ENCODE data around the gene SRGAP2B. TPM values are rescaled to one million over a fixed set of nuclear protein-coding genes. Genes with fewer than 3 reads are reported as not detected.
"Not testable (repeated sequence)": the region's sequence is repeated elsewhere in the genome, so short reads cannot be mapped to it uniquely, and the experiment has no call there.

SRGAP2B gene
- total RNA-seq, 2 experiments from 2014 or later, result 31.7 TPM

GRCh38 chr1:145041519-145041918, 53.6 kb downstream of the SRGAP2B start:
- DNase-seq; H3K27me3 Mint-ChIP-seq; H3K36me3 Mint-ChIP-seq; H3K4me1 Mint-ChIP-seq; H3K27ac Mint-ChIP-seq; ATAC-seq (ENCODE audit: low read depth); H3K9me3 Mint-ChIP-seq; H3K4me3 Mint-ChIP-seq; POLR2A ChIA-PET: not testable (repeated sequence)

DNA sequence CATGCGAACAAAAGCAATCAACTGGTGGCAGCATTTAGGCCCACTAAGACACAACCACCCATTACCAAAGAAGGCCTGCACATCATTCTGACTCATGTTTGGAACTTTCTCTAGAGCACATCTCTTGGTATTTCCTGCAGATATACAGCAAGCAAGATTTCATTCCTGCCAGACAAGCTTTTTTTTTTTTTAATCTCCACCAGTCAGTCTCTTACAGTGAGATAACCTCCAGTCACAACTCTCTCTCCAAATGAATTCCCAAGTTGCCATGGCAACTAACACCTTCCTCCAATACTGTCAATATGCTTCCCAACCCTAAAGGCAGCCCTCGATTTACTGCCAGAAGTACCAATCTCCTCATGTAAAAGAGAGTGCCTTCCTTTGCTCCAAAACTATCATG, 59.1 kb downstream of the SRGAP2B start:
- H3K27ac Mint-ChIP-seq; H3K4me1 Mint-ChIP-seq; ATAC-seq (ENCODE audit: low read depth); H3K4me3 Mint-ChIP-seq; H3K9me3 Mint-ChIP-seq; DNase-seq; H3K27me3 Mint-ChIP-seq; H3K36me3 Mint-ChIP-seq; POLR2A ChIA-PET: not testable (repeated sequence)

- ATAC-seq (ENCODE audit: low read depth); H3K9me3 Mint-ChIP-seq; H3K4me1 Mint-ChIP-seq; H3K27ac Mint-ChIP-seq; H3K36me3 Mint-ChIP-seq; POLR2A ChIA-PET; H3K4me3 Mint-ChIP-seq; DNase-seq; H3K27me3 Mint-ChIP-seq: not testable (repeated sequence)
Observed at GRCh38 chr1:145033523-145033922, 61.6 kb downstream of the SRGAP2B start.

GRCh38 chr1:145027251-145027650, 67.9 kb downstream of the SRGAP2B start:
- DNase-seq; H3K27ac Mint-ChIP-seq; POLR2A ChIA-PET; H3K27me3 Mint-ChIP-seq; H3K36me3 Mint-ChIP-seq; H3K4me3 Mint-ChIP-seq; H3K9me3 Mint-ChIP-seq; ATAC-seq (ENCODE audit: low read depth); H3K4me1 Mint-ChIP-seq: not testable (repeated sequence)

DNA sequence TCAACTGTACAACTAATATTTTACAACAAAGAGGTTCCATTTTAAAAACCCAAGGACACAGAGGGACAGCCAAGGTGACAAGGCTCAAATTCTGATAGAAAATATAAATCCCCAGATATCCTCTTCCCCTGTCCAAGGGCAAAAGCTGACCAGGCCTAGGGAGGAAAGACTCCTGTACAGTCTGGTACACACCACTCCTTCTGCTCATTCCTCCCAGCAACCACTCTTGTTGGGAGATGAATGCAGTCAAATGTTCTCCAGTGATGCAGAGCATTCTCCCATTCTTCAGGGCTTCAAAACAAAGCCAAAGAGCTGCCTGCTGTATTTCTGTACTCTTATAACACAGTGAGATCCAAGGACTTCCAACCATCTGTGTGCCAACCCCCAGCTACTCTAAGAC, 69.8 kb downstream of the SRGAP2B start:
- H3K4me3 Mint-ChIP-seq; H3K36me3 Mint-ChIP-seq; POLR2A ChIA-PET; H3K27me3 Mint-ChIP-seq; DNase-seq; H3K9me3 Mint-ChIP-seq; H3K4me1 Mint-ChIP-seq; ATAC-seq (ENCODE audit: low read depth); H3K27ac Mint-ChIP-seq: not testable (repeated sequence)

- H3K4me1 Mint-ChIP-seq; H3K27ac Mint-ChIP-seq; H3K9me3 Mint-ChIP-seq; H3K4me3 Mint-ChIP-seq; H3K27me3 Mint-ChIP-seq; POLR2A ChIA-PET; H3K36me3 Mint-ChIP-seq; DNase-seq; ATAC-seq (ENCODE audit: low read depth): not testable (repeated sequence)
Observed at GRCh38 chr1:145022259-145022658, 72.9 kb downstream of the SRGAP2B start.

- H3K4me1 Mint-ChIP-seq, POLR2A ChIA-PET: not testable (repeated sequence)
Observed at GRCh38 chr1:145021749-145022148, 73.4 kb downstream of the SRGAP2B start.

GRCh38 chr1:145019709-145020108, 75.4 kb downstream of the SRGAP2B start:
- H3K36me3 Mint-ChIP-seq; H3K9me3 Mint-ChIP-seq; H3K4me1 Mint-ChIP-seq; H3K4me3 Mint-ChIP-seq; H3K27ac Mint-ChIP-seq; ATAC-seq (ENCODE audit: low read depth); POLR2A ChIA-PET; DNase-seq; H3K27me3 Mint-ChIP-seq: not testable (repeated sequence)

More at GRCh38 chr1:145021749-145022148, 73.4 kb downstream of the SRGAP2B start:
- not testable (repeated sequence) for H3K9me3 Mint-ChIP-seq; H3K4me3 Mint-ChIP-seq; DNase-seq; H3K27me3 Mint-ChIP-seq; H3K36me3 Mint-ChIP-seq; ATAC-seq (ENCODE audit: low read depth); H3K27ac Mint-ChIP-seq

- H3K9me3 Mint-ChIP-seq; H3K27ac Mint-ChIP-seq; POLR2A ChIA-PET; ATAC-seq (ENCODE audit: low read depth); H3K27me3 Mint-ChIP-seq; DNase-seq; H3K4me3 Mint-ChIP-seq; H3K4me1 Mint-ChIP-seq; H3K36me3 Mint-ChIP-seq: not testable (repeated sequence)
Observed at GRCh38 chr1:145017725-145018124, 77.4 kb downstream of the SRGAP2B start.

- H3K4me1 Mint-ChIP-seq, H3K9me3 Mint-ChIP-seq, DNase-seq, H3K4me3 Mint-ChIP-seq, H3K27ac Mint-ChIP-seq, H3K36me3 Mint-ChIP-seq, H3K27me3 Mint-ChIP-seq, POLR2A ChIA-PET: not testable (repeated sequence)
- peak; percentile 25 for ATAC-seq (ENCODE audit: low read depth)
Observed at GRCh38 chr1:145016492-145016862, 78.7 kb downstream of the SRGAP2B start.

- DNase-seq, H3K9me3 Mint-ChIP-seq, H3K4me1 Mint-ChIP-seq, H3K27me3 Mint-ChIP-seq, H3K36me3 Mint-ChIP-seq, POLR2A ChIA-PET: not testable (repeated sequence)
- ATAC-seq (ENCODE audit: low read depth), result peak; percentile 85
- H3K4me3 Mint-ChIP-seq, result peak overlapping the region; percentile 32
- peak overlapping the region; percentile 67 for H3K27ac Mint-ChIP-seq
Observed at GRCh38 chr1:145015744-145016491, 79.2 kb downstream of the SRGAP2B start.

DNA sequence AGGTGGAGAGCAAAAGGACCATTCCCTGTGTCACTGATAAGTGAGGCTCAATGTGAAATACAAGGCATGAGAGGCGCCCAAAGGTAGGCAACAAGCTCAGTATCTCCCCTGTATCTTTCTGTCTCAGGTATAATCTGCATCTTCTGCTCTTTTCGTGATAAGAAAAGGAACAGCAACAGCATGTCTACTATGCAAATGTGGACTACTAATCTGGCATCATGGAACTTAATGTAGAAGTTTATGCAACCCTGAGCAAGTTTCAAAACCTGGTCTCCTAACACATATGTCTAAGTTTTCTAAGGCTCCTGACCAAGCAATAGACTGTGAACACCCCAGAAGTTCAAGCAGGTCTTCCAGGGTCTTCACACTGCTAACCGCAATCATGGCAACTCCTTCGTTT, 81.8 kb downstream of the SRGAP2B start:
- POLR2A ChIA-PET, H3K4me3 Mint-ChIP-seq, H3K36me3 Mint-ChIP-seq: not testable (repeated sequence)

GRCh38 chr1:145011811-145012210, 83.3 kb downstream of the SRGAP2B start:
- H3K27me3 Mint-ChIP-seq; H3K4me1 Mint-ChIP-seq; H3K9me3 Mint-ChIP-seq; H3K27ac Mint-ChIP-seq; H3K4me3 Mint-ChIP-seq; H3K36me3 Mint-ChIP-seq; POLR2A ChIA-PET; DNase-seq; ATAC-seq (ENCODE audit: low read depth): not testable (repeated sequence)

More for the DNA sequence above, 81.8 kb downstream of the SRGAP2B start:
- not testable (repeated sequence) for DNase-seq; ATAC-seq (ENCODE audit: low read depth); H3K4me1 Mint-ChIP-seq; H3K9me3 Mint-ChIP-seq; H3K27me3 Mint-ChIP-seq; H3K27ac Mint-ChIP-seq

- H3K4me1 Mint-ChIP-seq; H3K36me3 Mint-ChIP-seq; H3K4me3 Mint-ChIP-seq; POLR2A ChIA-PET; DNase-seq; H3K9me3 Mint-ChIP-seq; H3K27ac Mint-ChIP-seq; H3K27me3 Mint-ChIP-seq; ATAC-seq (ENCODE audit: low read depth): not testable (repeated sequence)
Observed at GRCh38 chr1:145010580-145010979, 84.5 kb downstream of the SRGAP2B start.

DNA sequence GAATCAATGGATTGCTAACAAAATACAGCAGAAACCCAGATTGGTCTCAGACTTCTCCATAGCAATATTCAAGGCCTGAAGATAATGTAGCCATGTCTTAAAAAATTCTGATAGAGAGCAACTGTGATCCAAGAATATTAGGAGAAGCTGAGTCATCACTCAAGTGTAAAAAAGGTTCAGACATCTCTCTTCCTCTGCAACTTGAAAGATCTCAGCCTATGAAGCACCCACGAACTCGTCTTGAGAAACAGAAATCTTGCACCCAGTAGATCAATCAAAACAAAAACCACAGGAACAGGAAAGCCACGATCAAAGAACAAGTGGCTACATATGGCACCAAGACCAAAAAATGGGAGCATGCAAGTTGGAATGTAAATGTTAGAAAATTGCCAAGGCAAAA, 85.2 kb downstream of the SRGAP2B start:
- H3K27me3 Mint-ChIP-seq, DNase-seq, H3K4me1 Mint-ChIP-seq, POLR2A ChIA-PET, H3K9me3 Mint-ChIP-seq, H3K36me3 Mint-ChIP-seq: not testable (repeated sequence)
- peak overlapping the region; percentile 66 for H3K27ac Mint-ChIP-seq
- H3K4me3 Mint-ChIP-seq, result peak overlapping the region; percentile 66
- peak; percentile 76 for ATAC-seq (ENCODE audit: low read depth)

Measured in activated naive CD8-positive, alpha-beta T cell treated with anti-CD3 and anti-CD28 coated beads, Interleukin-2, amount 10 ng/mL, durations not matched to agents 7 days and 5 days (primary cell).